ENCODE measurements around the gene ZBED3.

GRCh38 chr5:77066184-77066583 is 20.9 kb downstream of the ZBED3 start:
- no peak for TF ChIP-seq CTCF (IDR thresholded peaks at IDR 0.05; ENCODE audit: insufficient read depth, low read depth, low read length)
- no peak for TF ChIP-seq EZH2 (IDR thresholded peaks at IDR 0.05; ENCODE audit: insufficient read depth, low read length)
